GM12891 (cell line): ENCODE measurements around the gene RHOBTB1.

Experiments
- PAX5 ChIP-seq: IDR thresholded peaks from 2 replicates; pipeline ENCODE4 v1.6.1; 2011; ENCODE audit warnings: low read length, moderate library complexity, mild to moderate bottlenecking; ENCODE audit not compliant: insufficient read depth, severe bottlenecking
- POLR2A ChIP-seq: IDR thresholded peaks from 2 replicates; pipeline ENCODE4 v1.6.1; 2011; ENCODE audit warnings: low read depth, low read length, control low read depth
- POLR2AphosphoS5 ChIP-seq: IDR thresholded peaks from 2 replicates; pipeline ENCODE4 v1.6.1; 2011; ENCODE audit warnings: low read depth, low read length, control low read depth
- POU2F2 ChIP-seq: IDR thresholded peaks from 2 replicates; pipeline ENCODE4 v1.6.1; 2011; ENCODE audit warnings: low read depth, mild to moderate bottlenecking, control low read depth, low read length, moderate library complexity
- SPI1 ChIP-seq: IDR thresholded peaks from 2 replicates; pipeline ENCODE4 v1.6.1; 2011; ENCODE audit warnings: low read depth, low read length, control low read depth
- TAF1 ChIP-seq: IDR thresholded peaks from 2 replicates; pipeline ENCODE4 v1.6.1; 2011; ENCODE audit warnings: low read depth, low read length, control low read depth

DNA sequence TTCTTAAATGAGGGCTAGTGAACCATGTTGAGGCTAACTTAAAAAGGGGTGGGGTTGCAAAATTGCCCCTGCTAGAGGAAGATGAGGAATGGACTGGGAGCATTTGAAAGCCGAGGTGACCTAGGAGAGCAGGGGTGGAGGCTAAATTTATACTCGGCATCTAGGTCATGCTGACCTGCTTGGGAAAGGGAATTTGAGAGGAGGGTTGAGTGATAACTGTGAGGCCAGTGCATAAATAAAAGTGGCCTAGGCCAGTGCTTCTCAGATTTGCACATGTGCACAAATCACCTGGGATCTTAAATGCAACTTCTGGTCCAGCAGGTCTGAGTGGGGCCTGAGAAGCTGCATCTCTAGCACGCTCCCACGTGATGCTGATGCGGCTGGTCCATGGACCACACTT, 95.3 kb downstream of the RHOBTB1 start:
- TF ChIP-seq POLR2AphosphoS5 (no peak), POLR2A (no peak), PAX5 (no peak), TAF1 (no peak), SPI1 (no peak), POU2F2 (no peak)
